GM18520 (cell line): ENCODE measurements around the gene PTPRC.

ENCODE experiments used
- ATAC-seq: cut with Tn5 transposase; IDR thresholded peaks from one replicate; pipeline ENCODE4 v1.9.1; 2021; ENCODE audit not compliant: unreplicated experiment

The PTPRC gene

DNA sequence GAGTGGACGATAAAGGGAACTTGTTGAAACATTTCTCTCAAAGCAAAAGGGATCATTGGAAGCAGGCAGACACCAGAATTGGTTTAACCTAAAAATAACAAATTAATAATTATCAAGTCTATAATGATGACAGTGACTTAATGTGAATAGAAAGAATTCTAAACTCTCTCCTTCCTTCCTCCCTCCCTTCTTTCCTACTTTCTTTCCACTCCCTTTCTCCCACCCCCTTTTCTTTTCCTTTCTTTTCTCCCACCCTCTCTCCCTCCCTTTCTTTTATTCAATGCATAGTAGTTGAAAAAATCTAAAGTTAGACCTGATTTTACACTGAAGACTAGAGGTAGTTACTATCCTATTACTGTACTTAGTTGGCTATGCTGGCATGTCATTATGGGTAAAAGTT lies 55.7 kb downstream of the PTPRC start:
- no peak for ATAC-seq

DNA sequence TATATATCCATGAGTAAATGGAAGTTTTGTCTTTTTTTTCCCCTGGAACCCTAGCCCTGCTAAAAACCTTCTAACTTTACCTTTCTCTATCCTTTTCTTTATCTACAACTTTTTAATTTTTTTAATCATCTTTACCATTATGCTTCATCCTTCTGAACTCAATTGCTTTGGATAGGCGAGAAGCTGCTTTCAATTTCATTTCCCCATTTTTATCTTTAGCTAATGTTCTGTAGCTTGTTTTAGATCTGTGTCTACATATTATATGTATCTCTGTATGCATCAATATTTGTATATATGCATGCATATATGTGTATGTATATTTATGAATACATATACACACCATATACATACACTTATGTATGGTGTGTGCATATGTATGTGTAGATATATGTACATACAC lies 57.4 kb downstream of the PTPRC start:
- ATAC-seq, result no peak

DNA sequence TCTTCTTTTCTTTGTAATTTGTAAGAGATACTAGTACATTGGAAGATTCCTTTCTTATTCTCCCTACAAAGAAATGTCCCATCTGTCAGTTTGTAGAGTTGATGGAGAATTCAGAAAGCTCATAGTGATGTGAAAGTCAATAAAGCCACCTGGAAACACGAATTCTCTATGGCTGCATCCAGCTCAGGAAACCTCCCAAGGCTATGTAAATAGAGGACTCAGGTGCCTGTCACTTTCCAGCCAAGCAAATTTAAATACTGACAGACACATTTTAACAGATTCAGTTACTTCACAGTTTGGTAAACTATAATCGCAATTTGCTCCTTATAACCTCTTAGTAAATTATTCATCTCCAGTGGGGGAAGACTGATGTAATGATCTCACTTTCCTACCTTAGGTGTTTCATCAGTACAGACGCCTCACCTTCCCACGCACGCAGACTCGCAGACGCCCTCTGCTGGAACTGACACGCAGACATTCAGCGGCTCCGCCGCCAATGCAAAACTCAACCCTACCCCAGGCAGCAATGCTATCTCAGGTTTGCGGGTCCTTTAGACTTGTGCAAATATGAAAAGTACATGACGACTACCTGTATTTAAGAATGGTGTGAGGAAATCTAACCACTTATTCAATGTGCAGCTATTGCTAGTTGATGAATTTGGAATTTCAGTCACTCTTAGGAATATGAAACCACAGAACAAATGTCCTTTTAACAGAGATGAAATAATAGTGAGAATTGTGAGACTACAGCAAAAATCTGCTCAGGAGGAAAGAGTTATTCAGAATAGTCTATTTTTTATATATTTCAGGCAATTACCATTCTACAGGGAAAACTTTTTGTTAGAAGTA lies 60.6 kb downstream of the PTPRC start:
- peak; percentile 33 for ATAC-seq

DNA sequence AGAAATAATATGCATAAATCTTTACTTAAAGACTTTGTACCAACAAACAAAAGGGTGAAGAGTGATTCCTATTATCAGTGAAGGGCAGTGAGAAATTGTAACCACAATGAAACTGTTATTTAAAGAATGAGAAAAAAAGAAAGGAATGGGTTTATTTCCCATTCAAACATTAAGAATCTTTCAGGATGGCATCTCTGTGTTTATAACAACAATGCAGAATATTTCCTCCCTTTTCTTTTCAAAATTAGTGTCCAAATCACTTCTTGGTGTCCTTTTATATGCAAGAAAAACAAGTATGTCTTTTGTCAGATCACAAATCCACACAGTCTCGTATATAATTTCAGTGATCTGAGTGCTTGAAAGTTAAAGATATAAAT lies 61.2 kb downstream of the PTPRC start:
- no peak for ATAC-seq

DNA sequence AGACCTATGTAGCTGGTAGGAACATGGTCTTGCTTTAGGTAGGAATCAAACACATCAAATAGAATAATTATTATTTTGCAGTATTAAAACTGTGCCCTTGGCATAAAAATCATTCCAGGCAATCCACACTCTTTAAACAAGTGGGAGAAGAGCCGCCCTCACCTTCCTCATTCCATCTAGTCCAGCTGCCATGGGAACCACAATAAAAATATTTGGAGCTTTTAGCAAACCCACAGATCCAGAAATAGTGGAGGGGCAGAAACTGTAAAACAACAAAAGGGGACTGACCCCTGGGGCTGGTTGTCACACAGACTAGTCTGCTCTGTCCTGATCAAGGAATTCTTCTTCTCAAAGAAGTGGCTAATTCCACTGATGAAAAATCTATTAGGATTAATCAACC lies 61.6 kb downstream of the PTPRC start:
- no peak for ATAC-seq

DNA sequence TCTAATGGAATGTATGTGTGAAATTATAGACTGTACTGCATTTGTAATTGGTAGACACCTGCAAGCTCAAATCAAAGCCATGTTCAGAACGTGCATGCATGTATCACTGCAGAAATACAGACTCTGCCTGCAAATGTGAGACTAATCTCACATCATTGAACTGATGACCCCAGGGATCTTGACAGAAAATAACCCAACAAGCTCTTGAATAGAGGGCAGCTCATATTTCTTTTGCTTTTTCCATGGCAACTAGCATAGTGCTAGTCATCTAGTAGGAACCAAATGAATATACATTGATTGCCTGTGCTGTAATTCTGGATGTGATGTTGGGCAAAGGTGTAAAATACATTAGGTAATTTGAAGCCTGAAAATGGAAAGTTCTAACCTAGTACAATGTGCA lies 62.4 kb downstream of the PTPRC start:
- ATAC-seq, result no peak

DNA sequence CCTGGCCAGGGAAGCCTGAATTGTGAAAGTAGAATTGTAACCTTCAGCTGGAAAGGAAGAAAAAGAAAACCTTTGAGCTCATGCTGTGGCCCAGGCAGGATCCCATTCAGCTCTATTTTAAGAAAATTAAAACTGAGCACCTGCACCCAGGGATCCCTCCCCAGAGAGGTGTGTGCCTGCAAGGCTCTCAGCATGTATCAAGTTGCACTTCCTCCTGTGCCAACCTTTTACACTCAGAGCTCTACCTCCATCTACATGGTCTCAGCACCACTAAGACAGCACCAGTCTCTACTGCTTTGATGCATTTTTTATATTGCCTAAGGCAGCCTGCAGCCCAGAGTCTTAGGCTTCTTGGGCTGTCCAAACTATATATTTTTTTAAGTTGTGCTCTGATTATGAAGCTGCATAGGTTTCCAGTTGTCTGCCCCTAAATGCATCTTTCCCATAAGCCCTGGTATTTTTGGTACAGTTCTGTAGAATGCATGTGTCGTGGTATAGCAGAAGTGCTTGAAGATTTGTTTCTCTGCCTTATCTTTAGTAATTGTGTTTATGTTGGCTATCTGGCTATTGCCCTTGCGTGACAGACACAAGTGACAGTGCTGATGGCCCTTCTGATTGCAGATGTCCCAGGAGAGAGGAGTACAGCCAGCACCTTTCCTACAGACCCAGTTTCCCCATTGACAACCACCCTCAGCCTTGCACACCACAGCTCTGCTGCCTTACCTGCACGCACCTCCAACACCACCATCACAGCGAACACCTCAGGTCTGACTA lies 63.1 kb downstream of the PTPRC start:
- ATAC-seq, result no peak

DNA sequence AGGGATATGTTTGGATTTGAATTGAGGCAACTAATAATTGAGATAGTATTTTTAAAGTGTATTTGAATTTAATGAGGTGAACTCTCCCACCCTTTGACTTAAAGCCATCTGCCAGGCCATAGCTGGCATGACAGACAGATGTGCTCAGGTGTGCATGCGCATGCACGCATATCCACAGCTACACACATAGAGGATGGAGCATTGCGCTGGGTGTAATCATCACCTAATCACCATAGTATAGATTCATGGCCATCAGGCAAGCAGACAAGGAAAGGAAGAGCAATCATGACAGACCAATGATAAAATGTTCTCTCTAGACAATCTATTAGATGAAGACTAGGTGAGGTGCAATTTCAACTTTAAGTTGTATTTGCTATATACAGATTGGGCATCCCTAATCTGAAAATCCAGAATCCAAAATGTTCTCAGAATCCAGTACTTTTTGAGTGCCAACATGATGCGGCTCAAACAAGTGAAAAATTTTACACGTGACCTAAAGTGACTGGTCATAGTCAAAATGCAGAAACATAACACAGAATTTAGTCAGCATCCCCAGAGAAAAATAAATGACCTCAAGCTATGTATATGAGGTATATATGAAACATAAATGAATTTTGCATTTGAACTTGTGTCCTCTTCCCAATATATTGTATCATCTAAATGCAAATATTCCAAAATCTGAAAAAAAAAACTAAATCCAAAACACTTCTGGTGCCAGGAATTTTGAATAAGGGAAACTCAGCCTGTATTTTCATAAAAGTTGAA lies 70.1 kb downstream of the PTPRC start:
- no peak for ATAC-seq

DNA sequence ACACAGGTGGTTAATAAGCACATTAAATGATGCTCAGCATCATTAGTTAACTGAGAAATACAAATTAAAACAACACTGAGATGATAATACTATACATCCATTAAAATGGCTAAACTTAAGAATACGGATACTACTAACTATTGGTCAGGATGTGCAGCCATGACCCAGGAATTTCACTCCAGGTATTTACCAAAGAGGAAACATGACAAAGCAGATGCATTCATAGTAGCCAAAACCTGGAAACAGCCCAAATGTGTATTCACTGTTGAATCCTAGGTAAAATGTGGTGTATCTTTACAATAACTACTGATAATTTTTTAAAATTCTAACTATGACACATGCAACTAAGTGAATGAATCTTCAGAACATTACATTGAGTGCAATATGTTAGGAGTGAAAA lies 73.0 kb downstream of the PTPRC start:
- ATAC-seq, result no peak

DNA sequence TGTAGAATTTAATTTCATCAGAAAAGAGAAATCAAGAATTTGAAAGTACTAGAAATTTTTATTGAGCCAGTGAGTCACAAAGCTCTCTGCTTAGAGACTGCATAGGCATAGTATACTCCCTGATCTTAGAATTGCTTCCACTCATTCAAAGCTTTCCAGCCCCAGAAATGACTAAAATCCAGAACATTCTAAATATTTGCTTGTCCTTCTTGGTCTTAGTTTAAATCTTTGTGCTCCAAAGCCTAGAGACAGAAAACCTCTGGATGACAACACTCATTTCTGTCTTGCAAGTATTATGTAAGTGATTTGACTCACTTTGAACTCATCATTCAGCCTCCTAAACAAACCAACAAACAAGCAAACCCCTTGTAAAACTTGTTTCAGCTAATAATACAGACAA lies 74.2 kb downstream of the PTPRC start:
- no peak for ATAC-seq

DNA sequence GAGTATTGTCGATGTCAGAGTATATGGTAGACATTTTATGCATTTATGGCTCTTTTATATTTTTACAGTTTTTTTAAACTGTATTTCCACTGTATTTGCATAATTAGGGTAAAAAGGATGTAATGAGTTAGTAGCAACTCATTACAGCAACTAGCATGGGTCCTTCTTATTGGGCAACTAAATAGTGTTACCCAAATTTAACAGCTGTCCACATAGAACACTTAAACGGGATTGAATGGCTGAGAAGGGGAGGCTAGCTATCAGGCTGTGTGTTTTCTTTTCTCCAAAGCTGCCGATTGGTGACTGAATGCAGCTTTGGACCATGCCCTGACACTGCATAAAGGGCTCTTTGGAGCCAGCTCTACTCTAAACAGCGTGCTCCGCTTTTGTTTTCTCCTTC lies 75.4 kb downstream of the PTPRC start:
- no peak for ATAC-seq

DNA sequence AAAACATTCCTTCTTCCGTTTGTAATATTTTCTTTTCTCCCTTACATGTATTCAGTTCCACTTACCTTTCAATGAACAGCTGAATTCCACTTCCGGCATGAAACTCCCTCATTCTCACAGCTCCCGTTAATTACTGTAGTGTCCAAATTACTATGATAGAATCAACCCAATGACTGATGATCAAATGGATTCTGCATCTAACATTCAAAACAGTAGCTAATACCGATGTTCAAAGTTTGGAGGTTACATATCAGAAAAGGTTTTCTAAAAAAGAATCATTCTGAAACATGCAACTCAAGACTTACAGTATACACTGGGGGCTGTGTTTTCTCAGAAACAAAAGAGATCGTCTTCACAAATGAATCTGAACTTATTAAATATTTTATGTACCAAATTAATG lies 77.2 kb downstream of the PTPRC start:
- ATAC-seq, result no peak

DNA sequence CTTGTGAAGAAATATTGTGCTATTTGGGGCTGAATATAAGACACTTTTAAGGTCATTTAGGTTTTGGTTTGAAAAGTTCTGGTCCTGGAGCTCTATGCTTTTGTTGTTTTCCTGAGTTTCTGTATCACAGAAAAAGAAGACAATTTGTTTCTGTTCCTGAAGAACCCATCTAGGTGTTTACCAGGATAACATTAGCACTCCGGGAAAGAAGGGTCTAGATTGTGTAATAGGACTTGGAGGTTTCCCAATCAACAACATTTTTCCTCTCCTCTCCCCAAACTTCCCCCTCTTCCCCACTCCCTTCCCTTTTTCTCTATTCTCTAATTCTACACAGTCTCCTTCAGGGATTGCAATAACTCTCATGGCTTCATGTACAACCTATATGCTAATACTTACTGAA lies 78.7 kb downstream of the PTPRC start:
- no peak for ATAC-seq

DNA sequence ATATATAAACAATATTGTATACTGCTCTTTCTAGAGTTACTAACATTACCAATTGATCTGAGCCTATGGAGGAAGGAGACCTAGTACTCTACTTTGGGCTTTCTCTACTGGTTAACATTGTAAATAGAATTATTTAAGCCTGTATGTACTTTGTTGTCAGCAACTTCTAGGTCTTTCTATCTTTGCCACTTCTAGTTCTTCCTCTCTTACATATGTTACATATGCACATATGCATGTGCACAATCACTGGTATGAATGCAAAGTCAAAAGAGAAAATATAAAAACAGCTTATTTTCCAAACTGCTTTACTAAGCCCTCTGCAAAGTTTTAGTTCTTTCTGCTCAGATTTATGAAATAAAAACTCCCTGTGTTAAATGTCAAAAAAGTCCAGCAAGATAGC lies 84.3 kb downstream of the PTPRC start:
- ATAC-seq, result no peak

DNA sequence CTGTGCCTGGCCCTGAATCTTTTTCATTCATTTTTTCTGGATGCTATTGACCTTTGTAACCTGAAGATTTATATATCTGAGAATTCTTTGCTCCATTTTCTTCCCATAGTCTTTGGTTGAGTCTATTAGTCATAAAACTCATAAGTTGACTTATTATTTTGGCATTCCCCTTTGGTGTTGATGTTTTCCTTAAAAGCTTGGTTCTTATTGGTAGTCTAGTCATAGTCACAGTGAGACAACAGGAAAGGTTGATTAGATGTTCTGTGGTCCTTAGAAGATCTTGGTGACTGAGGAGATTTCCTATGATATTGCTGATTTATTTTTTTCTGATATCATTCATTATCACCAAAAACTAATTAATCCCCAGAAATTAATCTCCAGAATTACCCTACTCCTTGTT lies 86.2 kb downstream of the PTPRC start:
- no peak for ATAC-seq

DNA sequence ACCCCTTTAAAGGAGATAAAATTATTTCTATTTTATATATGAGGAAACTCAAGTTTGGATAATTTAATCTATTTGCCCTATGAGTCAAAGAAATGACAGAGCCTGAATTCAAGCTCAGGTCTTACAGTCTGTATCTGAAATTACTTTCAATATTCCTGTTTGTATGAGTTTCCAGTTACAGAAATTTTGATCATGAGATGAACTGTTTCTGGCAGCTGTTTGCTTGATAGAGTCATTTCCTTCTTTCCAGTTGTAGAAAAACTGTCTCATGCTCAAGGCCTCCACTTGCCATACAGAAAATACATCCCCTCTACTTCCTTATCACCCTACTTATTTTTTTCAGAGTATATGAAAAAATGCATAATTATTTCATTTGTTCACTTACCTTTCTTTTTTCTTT lies 87.6 kb downstream of the PTPRC start:
- ATAC-seq, result no peak

DNA sequence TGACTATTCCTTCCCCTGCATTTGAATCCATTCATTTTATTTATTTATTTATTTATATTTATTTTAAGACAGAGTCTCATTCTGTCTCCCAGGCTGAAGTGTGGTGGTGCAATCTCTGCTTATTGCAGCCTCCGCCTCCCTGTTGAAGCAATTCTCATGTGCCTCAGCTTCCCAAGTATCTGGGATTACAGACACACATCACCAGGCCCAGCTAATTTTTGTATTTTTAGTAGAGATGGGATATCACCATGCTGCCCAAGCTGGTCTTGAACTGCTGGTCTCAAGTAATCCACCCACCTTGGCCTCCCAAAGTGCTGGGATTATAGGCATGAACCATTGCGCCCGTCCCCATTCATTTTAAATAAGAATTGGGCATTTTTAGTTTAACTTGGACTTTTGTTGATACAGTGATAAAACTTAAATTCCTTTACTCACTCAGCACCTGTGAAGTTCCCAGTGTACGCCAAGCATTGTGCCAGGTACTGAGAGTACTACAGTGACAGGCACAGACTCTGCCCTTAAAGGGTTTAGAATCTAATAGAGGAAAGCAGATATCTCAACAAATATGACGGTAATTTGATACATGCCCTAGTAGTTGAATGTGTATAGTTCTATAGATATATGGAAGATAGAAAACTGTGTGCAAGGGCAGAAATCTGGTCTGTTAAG lies 90.5 kb downstream of the PTPRC start:
- no peak for ATAC-seq

DNA sequence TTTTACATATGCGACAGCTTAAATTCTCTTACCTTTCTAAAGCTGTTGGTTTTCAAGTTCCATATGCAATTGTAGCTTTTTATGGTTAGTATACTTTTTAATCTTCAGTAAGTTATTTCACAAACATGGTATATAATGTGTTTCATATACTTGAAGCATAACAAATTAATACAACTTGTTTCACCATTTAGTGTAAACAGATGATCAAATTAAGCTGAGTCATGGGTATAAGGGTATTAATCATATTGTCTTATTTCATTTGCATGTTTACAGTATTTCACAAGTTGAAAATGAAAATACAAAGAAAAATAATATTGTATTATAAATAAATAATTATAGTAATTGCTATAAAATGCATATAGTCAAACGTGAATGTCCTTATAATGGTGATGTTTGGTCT lies 92.1 kb downstream of the PTPRC start:
- no peak for ATAC-seq

DNA sequence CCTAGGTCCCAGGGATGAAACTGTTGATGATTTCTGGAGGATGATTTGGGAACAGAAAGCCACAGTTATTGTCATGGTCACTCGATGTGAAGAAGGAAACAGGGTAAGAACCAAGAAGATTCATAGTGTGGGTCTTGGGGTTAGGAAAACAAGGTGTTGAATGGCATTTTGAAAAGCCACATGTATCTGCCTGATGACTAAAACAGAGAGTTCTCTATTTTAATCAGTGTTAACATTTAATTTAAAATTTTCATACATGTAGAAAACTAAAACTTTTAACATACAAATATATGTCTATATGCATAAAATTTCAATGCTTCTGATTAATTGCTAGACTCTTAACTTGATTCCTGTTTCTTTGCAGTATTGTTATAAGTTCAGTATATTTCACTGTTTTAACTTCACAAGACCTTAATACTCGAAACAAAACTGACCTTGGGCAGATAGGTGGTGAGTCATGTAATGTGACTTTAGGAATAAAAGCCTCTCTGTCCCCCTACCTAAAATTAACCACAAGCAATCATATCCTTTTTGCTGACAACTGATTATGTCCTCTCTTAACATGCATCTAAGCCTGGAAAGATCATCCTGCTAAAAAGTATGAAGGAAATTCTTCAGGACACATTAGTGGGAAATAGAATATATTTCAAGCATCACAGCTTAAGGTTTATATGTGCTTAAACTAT lies 95.6 kb downstream of the PTPRC start:
- peak; percentile 85 for ATAC-seq

DNA sequence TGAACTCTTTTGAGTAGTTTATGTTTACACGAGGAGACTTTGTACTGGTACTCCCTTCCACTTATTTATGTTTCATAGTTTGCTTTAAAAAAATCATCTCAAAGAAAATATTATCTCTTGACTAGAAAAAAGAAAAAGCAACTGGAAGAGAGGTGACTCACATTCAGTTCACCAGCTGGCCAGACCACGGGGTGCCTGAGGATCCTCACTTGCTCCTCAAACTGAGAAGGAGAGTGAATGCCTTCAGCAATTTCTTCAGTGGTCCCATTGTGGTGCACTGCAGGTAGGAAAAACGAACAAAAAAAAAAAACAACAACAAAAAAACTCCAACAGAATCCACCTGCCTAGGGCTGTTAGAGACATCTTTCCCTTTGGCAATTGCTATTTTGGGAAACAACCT lies 102.9 kb downstream of the PTPRC start:
- no peak for ATAC-seq

DNA sequence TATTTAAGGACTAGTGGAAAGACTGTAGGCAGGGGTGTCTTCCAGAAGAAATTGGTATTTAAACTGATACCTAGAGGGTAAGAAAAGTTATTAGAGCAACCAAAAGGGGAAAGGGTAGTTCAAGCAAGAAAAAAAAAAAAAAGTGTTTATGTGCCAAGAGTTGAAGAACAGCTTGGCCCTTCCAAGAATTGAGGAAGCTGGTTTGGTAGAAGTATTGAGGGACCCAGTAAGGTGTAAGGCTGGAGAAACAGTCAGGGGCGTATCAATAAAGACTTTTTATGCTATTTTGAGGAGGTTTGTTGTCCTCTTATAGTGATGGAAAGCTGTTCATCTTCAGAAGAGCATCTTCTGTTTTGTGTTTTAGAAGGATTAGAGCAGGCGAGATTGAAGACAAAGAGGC lies 108.3 kb downstream of the PTPRC start:
- no peak for ATAC-seq
